Liver (tissue), 3 donors: ENCODE data around the gene UBE3C.

ENCODE experiments used
- GABPA ChIP-seq, 2 donors: IDR thresholded peaks in 1 of 2; conservative IDR thresholded peaks in 1 of 2; 2 replicates each; pipeline ENCODE4 v1.6.1; 2016; ENCODE audit warnings: antibody characterized with exemption in 2 of 2, mild to moderate bottlenecking in 1 of 2, moderate library complexity in 1 of 2
- RAD21 ChIP-seq, 2 donors: IDR thresholded peaks; 2 replicates each; pipeline ENCODE4 v1.6.1; 2016; ENCODE audit warnings: antibody characterized with exemption in 2 of 2, mild to moderate bottlenecking in 2 of 2
- TAF1 ChIP-seq: conservative IDR thresholded peaks from 2 replicates; pipeline ENCODE4 v1.6.1; 2016; ENCODE audit warnings: antibody characterized with exemption, mild to moderate bottlenecking
- YY1 ChIP-seq: IDR thresholded peaks from 2 replicates; pipeline ENCODE4 v1.6.1; 2016; ENCODE audit warnings: antibody characterized with exemption, mild to moderate bottlenecking
- TF ChIP-seq, protein P1 (sequence below): fragments of 150-350 bp; IDR thresholded peaks from 2 replicates; pipeline ENCODE4 v1.5.1; 2017; ENCODE audit warnings: improper control_type of control experiment, low read depth, low read length; ENCODE audit not compliant: missing input control
- TF ChIP-seq, protein P2 (sequence below): IDR thresholded peaks from 2 replicates; pipeline ENCODE4 v1.6.1; 2016; ENCODE audit warnings: antibody characterized with exemption
- TF ChIP-seq, protein P3 (sequence below): IDR thresholded peaks from 2 replicates; pipeline ENCODE4 v1.6.1; 2016; ENCODE audit warnings: antibody characterized with exemption
- donor health status: healthy.
- donor health status: healthy.

DNA sequence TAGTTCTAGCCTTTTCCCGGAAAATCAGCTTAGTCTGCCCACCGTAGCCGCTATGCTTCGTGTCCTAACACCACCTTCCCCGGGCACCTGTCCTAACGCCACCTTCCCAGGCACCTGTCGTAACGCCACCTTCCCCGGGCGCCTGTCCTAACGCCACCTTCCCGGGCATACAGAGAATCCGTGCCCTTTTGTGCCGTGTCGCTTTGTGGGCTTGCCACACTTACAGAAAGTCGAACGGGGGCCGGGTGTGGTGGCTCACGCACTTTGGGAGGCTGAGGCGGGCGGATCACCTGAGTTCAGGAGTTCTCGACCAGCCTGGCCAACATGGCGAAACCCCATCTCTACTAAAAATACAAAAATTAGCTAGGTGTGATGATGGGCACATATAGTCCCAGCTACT is 124.4 kb downstream of the UBE3C start:
- TF ChIP-seq RAD21 (IDR thresholded peaks at IDR 0.05) (no peak), GABPA (IDR thresholded peaks at IDR 0.05 in 1 of 2, conservative IDR thresholded peaks at IDR 0.05 in 1 of 2) (no peak), YY1 (no peak), TAF1 (no peak)
- TF ChIP-seq, protein P1, sequence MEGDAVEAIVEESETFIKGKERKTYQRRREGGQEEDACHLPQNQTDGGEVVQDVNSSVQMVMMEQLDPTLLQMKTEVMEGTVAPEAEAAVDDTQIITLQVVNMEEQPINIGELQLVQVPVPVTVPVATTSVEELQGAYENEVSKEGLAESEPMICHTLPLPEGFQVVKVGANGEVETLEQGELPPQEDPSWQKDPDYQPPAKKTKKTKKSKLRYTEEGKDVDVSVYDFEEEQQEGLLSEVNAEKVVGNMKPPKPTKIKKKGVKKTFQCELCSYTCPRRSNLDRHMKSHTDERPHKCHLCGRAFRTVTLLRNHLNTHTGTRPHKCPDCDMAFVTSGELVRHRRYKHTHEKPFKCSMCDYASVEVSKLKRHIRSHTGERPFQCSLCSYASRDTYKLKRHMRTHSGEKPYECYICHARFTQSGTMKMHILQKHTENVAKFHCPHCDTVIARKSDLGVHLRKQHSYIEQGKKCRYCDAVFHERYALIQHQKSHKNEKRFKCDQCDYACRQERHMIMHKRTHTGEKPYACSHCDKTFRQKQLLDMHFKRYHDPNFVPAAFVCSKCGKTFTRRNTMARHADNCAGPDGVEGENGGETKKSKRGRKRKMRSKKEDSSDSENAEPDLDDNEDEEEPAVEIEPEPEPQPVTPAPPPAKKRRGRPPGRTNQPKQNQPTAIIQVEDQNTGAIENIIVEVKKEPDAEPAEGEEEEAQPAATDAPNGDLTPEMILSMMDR = no peak
- TF ChIP-seq, protein P2, sequence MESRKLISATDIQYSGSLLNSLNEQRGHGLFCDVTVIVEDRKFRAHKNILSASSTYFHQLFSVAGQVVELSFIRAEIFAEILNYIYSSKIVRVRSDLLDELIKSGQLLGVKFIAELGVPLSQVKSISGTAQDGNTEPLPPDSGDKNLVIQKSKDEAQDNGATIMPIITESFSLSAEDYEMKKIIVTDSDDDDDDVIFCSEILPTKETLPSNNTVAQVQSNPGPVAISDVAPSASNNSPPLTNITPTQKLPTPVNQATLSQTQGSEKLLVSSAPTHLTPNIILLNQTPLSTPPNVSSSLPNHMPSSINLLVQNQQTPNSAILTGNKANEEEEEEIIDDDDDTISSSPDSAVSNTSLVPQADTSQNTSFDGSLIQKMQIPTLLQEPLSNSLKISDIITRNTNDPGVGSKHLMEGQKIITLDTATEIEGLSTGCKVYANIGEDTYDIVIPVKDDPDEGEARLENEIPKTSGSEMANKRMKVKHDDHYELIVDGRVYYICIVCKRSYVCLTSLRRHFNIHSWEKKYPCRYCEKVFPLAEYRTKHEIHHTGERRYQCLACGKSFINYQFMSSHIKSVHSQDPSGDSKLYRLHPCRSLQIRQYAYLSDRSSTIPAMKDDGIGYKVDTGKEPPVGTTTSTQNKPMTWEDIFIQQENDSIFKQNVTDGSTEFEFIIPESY = no peak
- TF ChIP-seq, protein P3, sequence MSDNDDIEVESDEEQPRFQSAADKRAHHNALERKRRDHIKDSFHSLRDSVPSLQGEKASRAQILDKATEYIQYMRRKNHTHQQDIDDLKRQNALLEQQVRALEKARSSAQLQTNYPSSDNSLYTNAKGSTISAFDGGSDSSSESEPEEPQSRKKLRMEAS = no peak
